Prostate gland (tissue), 2 donors: ENCODE data around the gene PRICKLE2.

Experiments
- POLR2A ChIP-seq: fragments of 450-650 bp; IDR thresholded peaks from one replicate; pipeline ENCODE4 v1.6.1; 2016; ENCODE audit warnings: antibody characterized with exemption, mild to moderate bottlenecking
- POLR2AphosphoS5 ChIP-seq: sonication (generic); formaldehyde crosslinking; IDR thresholded peaks from one replicate; pipeline ENCODE4 v1.6.1; 2017; ENCODE audit warnings: antibody characterized with exemption
- TF ChIP-seq, protein P1 (sequence below), 4 experiments: fragments of 200-600 bp in 2 of 4; fragments of 450-650 bp in 2 of 4; sonication (generic) in 2 of 4; IDR thresholded peaks; 1 replicate in 3 of 4; 2 replicates in 1 of 4; pipeline ENCODE4 v1.5.1; 2016 to 2019; ENCODE audit warnings: antibody characterized with exemption in 4 of 4, mild to moderate bottlenecking in 2 of 4, moderate library complexity in 2 of 4

DNA sequence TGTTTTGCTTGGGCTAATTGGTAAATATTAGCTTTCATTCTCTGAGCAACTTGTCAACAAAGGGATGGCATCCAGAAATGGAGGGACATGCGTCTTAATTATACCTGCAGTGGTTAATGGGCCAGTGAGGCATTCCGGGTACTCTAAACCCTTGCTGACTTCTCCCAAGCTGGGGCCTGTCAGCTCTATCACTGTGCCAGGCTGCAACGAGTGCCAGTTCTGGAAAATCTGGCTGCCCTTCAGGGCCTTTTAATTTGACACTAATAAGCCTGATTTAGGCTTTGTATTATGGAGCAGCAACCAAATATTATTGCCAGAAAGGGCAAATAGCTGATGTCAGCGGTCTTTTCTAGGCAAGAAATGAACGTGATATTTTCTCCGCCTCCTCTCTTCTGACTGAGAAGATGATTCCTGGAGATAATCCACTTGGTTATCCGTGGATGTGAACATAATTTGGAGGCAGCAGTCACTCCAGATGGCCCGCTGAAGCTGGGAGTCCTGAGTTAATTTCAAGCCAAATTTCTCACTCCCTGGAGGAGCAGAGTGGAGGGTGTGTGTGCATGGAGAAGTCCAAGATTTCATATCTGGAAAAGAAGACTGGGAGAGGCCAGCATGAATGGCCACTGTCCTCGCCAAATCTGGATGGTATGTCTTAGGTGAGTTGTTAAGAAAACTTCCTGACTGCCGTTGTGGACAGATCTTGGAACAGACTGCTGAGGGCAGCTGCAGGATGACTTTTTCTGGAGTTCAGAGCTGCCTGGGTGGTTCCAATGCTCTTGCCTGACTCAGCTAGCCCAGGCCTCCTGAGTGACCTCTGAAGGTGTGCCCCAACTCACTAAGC, 157.5 kb downstream of the PRICKLE2 start:
- TF ChIP-seq, protein P1, sequence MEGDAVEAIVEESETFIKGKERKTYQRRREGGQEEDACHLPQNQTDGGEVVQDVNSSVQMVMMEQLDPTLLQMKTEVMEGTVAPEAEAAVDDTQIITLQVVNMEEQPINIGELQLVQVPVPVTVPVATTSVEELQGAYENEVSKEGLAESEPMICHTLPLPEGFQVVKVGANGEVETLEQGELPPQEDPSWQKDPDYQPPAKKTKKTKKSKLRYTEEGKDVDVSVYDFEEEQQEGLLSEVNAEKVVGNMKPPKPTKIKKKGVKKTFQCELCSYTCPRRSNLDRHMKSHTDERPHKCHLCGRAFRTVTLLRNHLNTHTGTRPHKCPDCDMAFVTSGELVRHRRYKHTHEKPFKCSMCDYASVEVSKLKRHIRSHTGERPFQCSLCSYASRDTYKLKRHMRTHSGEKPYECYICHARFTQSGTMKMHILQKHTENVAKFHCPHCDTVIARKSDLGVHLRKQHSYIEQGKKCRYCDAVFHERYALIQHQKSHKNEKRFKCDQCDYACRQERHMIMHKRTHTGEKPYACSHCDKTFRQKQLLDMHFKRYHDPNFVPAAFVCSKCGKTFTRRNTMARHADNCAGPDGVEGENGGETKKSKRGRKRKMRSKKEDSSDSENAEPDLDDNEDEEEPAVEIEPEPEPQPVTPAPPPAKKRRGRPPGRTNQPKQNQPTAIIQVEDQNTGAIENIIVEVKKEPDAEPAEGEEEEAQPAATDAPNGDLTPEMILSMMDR (IDR thresholded peaks at IDR 0.05) = no peak
- TF ChIP-seq POLR2A (no peak), POLR2AphosphoS5 (no peak)
